Activated CD4-positive, alpha-beta T cell treated with anti-CD3 and anti-CD28 coated beads, Interleukin-2, amount 50 U/mL, for 16 hours (primary cell): ENCODE measurements around the gene C16orf90.
A peak's percentile ranks its signal among the peaks of the same experiment; 100 is the strongest.
"Not testable (repeated sequence)": the region's sequence is repeated elsewhere in the genome, so short reads cannot be mapped to it uniquely, and the experiment has no call there.

Experiments
- DNase-seq: peaks from one replicate; pipeline ENCODE4 v3.0.0-alpha.2; 2020

The C16orf90 gene

GRCh38 chr16:3482659-3483241, 12.5 kb downstream of the C16orf90 start:
- DNase-seq: no peak

DNA sequence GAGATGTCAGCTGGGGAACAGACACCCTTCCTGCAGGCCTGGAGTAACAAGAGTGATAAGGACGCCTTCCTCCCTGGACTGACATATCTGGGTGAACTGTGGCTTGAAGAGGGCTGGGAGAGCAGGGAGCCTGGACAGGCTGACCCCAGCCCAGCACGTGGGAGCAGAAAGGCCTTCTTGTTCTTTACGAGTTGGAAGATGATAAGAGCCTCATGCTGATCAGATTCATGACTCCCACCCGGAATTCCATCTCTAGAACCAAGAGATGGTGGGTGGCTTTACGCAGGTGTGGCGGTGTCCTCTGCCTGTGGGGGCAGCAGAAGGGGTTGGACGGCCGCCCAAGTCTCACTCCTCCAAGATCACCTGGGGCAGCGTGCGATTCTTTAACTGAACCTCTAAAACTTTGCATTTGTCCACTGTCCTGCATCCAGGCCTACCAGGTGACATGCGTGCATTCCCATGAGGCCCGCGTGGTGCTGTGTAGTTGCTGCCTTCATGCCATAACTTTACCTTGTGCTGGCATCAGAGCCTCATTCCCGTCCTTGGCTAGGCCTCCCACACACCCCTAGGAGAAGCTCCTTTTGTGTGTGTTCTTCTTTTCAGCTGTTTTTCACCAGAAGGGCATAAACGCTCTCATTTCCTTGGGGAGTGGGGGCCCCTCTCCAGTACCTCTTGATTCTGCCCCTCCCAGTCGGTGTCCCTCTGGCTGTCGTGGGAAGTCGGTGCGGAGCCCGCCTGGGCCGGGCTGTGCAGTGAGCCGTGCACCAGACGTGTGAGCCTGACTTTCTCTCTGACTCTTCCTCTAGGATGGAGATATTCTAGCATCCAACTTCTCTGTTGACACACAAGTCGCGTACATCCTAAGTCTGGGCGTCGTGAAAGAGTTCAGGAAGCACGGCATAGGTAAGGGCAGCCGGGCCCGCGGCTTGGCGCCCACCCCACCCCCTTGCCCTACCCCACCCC, 13.3 kb downstream of the C16orf90 start:
- no peak for DNase-seq

GRCh38 chr16:3480901-3481695, 14.2 kb downstream of the C16orf90 start:
- DNase-seq: no peak

DNA sequence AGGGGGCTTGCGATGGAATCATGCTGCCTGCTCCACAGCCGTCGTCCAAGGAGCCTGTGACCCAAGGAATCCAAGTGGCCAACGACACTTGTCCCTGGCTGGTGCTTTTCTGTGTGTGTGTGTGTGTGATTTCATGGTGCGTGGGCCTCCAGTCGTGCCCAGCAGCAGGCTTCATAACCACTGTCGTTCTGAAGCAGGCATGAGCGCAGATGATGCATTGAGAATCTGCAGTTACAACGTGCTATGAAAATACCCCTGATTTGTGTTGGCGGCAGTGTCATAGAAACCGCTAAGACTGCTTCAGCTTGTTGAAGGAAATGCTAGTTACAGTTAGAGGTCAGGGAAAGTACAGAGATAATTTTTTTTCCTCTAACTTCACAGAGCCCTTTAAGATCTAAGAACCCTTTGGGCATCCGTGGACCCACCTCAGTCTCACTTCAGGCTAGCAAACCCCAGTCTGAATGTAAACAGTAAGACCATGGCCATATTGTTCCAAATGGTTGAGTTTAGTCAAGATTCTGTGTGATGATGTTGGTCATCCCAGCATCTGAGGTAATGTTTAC, 15.6 kb downstream of the C16orf90 start:
- no peak for DNase-seq

DNA sequence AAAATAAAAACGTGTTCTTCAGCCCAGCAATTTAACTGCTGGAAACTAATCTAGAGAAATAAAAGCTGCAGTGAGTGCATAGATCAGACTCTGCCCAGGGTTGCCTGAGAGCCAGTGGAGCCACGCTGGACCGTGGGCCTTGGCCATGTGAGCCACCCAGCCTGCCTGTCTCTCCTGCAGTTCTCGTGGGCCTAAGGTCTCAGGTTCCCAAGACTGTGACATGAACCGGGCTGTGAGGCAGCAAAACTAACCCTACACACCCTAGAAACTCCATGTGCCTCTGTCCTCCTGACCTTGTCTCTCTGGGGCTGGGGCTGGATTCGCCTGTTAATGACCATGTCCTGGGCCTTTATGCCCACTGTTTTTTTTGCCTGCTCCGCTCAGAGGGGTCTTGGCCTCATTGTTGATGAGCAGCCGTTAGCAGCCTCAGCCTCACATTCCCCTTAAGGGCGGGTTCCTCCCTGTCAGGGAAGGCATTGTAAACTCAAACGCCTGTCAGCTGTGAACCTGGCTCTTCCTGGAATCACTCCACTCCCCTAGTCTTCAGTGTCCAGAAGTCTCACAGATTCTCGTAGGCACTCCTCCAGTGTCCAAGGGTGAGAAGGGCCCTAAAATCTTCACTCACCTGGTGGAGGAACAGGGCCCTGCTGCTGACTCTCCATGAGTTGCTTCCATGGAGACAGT, 16.9 kb downstream of the C16orf90 start:
- no peak for DNase-seq

DNA sequence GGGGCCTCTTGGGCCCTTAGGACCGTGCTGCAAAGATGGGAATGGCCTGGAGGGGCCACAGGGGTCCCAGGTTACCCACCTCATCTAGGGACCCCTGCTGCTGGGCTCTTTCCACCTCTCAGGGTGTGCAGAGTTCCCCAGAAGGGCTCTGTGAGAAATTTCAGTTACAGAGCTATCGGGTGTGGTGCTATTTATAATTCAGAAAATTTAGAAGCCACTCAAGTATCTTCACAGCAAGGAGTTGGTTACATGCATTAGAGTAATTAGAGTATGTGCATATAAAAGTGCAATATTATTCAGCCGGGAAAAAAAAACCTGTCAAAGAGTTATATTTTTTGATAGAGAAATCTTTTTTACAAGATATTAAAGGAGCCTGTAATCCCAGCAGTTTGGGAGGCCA, 18.9 kb downstream of the C16orf90 start:
- no peak for DNase-seq

DNA sequence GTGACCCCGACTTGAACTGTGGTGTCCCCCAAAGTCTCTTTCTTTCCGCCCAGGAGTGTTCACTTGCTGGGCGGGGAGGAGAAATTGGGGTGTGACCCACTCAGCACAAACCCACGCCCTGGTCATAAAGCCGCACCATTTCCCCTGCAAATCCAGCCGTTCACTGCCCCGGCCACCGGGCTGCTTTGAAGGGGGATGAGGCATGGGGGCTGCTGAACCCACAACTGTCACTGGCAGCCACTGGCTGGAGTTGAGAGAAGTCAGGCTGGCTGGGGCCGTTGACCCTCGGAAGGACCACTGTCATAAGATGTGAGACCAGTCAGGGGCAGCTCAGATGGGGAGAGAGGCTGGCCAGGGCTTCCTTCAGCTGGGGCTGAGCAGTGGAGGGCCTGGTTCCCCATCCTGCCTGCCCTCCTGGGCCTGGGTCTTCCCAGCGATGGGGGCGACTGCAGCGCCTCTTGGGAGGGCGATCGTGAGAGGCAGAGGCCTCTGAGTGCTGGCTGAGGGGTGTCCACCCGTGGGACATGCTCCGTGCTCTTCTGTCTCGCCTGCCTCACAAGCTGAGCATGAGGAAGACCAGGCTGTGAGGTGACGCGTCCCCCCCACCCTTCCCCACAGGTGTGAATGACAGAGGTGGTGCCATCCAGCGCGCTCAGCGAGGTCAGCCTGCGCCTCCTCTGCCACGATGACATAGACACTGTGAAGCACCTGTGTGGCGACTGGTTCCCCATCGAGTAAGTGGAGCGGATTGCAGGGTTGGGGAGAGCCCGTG, 19.5 kb downstream of the C16orf90 start:
- no peak for DNase-seq

GRCh38 chr16:3474870-3475269, 20.4 kb downstream of the C16orf90 start:
- DNase-seq: not testable (repeated sequence)

- DNase-seq: no peak
Observed at GRCh38 chr16:3474136-3474779, 21.0 kb downstream of the C16orf90 start.

DNA sequence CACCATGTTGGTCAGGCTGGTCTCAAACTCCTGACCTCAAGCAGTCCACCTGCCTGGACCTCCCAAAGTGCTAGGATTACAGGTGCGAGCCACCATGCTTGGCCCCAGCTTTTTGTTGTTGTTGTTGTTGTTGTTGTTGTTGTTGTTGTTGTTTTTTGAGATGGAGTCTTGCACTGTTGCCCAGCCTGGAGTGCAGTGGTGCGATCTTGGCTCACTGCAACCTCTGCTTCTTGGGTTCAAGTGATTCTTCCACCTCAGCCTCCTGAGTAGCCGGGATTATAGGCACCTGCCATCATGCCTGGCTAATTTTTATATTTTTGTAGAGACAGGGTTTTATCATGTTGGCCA, 21.7 kb downstream of the C16orf90 start:
- DNase-seq: not testable (repeated sequence)

- peak; percentile 42 for DNase-seq
Observed at GRCh38 chr16:3472878-3473595, 22.3 kb downstream of the C16orf90 start.

- no peak for DNase-seq
Observed at GRCh38 chr16:3471518-3472176, 23.6 kb downstream of the C16orf90 start.

DNA sequence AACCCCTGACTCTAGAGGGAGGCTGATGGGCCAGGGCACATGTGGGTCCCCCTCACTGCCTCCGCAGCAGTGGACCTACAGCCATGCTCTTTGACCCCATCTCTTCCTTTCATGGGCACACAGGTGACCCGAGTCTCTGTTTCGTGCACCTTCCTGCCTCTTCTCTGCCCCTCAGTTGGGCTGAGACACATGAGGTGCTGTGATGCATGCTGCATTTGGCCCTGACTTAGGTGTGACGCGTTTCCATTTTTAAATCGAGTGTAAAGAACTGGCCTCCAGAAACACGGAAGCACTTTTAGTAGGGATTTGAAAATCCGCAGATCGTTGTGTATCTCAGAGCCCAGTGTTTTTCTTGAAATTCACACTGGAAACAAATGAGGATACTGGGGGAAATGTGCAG, 24.6 kb downstream of the C16orf90 start:
- no peak for DNase-seq

- DNase-seq: no peak
Observed at GRCh38 chr16:3469736-3470135, 25.6 kb downstream of the C16orf90 start.

DNA sequence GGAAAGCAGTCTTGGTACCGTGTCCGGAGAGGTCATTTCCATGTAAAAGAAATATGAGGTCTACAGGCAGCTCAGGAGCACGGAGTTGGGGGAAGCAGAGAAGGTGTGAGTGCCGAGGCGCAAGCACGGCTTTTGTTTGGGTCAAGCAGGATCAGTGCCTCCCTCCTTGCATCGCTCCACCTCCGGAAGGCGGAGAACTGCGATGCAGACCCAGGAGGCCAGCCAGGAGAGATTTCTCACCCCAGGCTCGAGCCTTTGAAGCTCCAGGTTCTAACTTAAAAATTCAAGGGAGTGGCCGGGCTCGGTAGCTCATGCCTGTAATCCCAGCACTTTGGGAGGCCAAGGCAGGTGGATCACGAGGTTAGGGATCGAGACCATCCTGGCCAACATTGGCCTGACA, 26.8 kb downstream of the C16orf90 start:
- DNase-seq: no peak

- DNase-seq: no peak
Observed at GRCh38 chr16:3467921-3468320, 27.4 kb downstream of the C16orf90 start.

GRCh38 chr16:3467182-3467581, 28.1 kb downstream of the C16orf90 start:
- DNase-seq: no peak

DNA sequence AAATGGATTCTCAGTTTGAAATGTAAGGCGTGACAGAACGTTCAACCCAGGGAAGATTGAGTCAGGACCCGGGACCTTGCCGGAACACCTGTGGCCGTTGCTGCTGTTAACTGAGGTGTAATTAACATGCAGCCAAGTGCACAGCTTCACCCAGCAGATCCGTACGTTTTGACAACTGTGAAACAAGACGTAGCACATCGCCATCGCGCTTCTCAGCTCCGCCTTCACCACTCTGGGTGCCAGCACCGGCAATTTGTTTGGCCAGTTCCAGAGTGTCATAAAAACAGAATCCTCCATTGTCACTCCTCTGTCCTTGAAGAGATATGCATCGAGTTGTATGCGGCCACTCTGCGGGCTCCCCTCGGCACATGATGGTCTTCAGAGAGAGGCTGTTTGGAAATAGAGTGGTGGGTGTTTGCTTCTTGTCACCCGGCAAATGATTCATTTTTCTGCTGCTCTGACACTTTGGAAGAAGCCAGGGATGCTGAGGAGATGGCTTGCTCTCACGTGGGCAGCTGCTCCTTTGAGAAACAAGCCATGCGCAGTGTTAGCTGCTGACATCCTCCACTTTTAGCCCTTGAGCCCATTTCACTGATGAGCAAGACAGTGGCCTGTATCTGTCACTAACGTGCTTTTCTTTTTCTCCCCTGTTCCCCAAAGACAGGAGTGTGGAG, 29.2 kb downstream of the C16orf90 start:
- DNase-seq: no peak

- DNase-seq: no peak
Observed at GRCh38 chr16:3465301-3465700, 30.0 kb downstream of the C16orf90 start.
